Brain microvascular endothelial cell (primary cell): ENCODE measurements around the gene PAX7.
A peak's percentile ranks its signal among the peaks of the same experiment; 100 is the strongest.

Experiments used
- DNase-seq: peaks from one replicate; pipeline ENCODE4 v3.0.0-alpha.2; 2020
- H3K27ac ChIP-seq: fragments of 250-450 bp; sonication (Bioruptor Pico); 2 replicates; pipeline ENCODE4 v1.5.1; 2020; ENCODE audit warnings: mild to moderate bottlenecking, moderate library complexity
- H3K27me3 ChIP-seq: fragments of 250-450 bp; sonication (Bioruptor Pico); replicated peaks from 2 replicates; pipeline ENCODE4 v1.5.1; 2020; ENCODE audit warnings: mild to moderate bottlenecking
- H3K36me3 ChIP-seq: fragments of 250-450 bp; sonication (Bioruptor Pico); replicated peaks from 2 replicates; pipeline ENCODE4 v1.5.1; 2020; ENCODE audit warnings: mild to moderate bottlenecking
- H3K4me3 ChIP-seq: 2 replicates; pipeline ENCODE4 v1.5.1; 2011; ENCODE audit warnings: low read depth, mild to moderate bottlenecking, control low read depth, low read length, moderate library complexity
- CTCF ChIP-seq: IDR thresholded peaks from 2 replicates; pipeline ENCODE4 v1.5.1; 2011; ENCODE audit warnings: low read depth, mild to moderate bottlenecking, moderate library complexity, low read length, control low read depth, inconsistent platforms; ENCODE audit errors: missing control alignments
- in situ Hi-C: cut with HindIII; loops from 2 replicates; pipeline ENCODE4 v1.10.0; 2017; ENCODE audit warnings: low sequenced_read_pairs, low pct_ligation_motif_present

Gene PAX7

GRCh38 chr1:18676332-18676781 lies 45.7 kb downstream of the PAX7 start:
- DNase-seq, result no peak
- in situ Hi-C loops, result no loop called here
- Histone ChIP-seq H3K27me3 (no peaks in the 10 kb centered on the region), H3K36me3 (no peaks in the 10 kb centered on the region), H3K4me3 (no peak overlapping the region), H3K27ac (no peak overlapping the region)
- no peak for TF ChIP-seq CTCF

GRCh38 chr1:18681423-18681835 lies 50.8 kb downstream of the PAX7 start:
- TF ChIP-seq CTCF, result peak; percentile 69
- no peak overlapping the region for H3K4me3 ChIP-seq
- no peak for DNase-seq
- no peaks in the 10 kb centered on the region for H3K36me3 ChIP-seq
- in situ Hi-C loops, result no loop called here
- H3K27me3 ChIP-seq, result no peaks in the 10 kb centered on the region
- no peak overlapping the region for H3K27ac ChIP-seq

- Histone ChIP-seq H3K27ac (no peak overlapping the region), H3K36me3 (no peaks in the 10 kb centered on the region), H3K4me3 (no peak overlapping the region), H3K27me3 (no peaks in the 10 kb centered on the region)
- TF ChIP-seq CTCF, result no peak
- in situ Hi-C loops, result no loop called here
- no peak for DNase-seq
These were observed 51.7 kb downstream of the PAX7 start for GRCh38 chr1:18682375-18682774.

GRCh38 chr1:18684303-18684702 lies 53.7 kb downstream of the PAX7 start:
- TF ChIP-seq CTCF, result no peak
- no peak overlapping the region for H3K4me3 ChIP-seq
- H3K27me3 ChIP-seq, result no peaks in the 10 kb centered on the region
- H3K27ac ChIP-seq, result no peak overlapping the region
- in situ Hi-C loops, result no loop called here
- no peak for DNase-seq
- no peaks in the 10 kb centered on the region for H3K36me3 ChIP-seq

GRCh38 chr1:18686540-18686939 lies 55.9 kb downstream of the PAX7 start:
- Histone ChIP-seq H3K36me3 (no peaks in the 10 kb centered on the region), H3K27me3 (no peaks in the 10 kb centered on the region), H3K4me3 (no peak overlapping the region), H3K27ac (no peak overlapping the region)
- TF ChIP-seq CTCF, result no peak
- in situ Hi-C loops, result no loop called here
- no peak for DNase-seq

- in situ Hi-C loops, result no loop called here
- no peaks in the 10 kb centered on the region for H3K27me3 ChIP-seq
These were observed 56.6 kb downstream of the PAX7 start for GRCh38 chr1:18687273-18687672.

More at GRCh38 chr1:18687273-18687672, 56.6 kb downstream of the PAX7 start:
- Histone ChIP-seq H3K27ac (no peak overlapping the region), H3K4me3 (no peak overlapping the region), H3K36me3 (no peaks in the 10 kb centered on the region)
- no peak for DNase-seq
- no peak for TF ChIP-seq CTCF
